DND-41 (cell line): ENCODE data around the gene ADAMTS9.

ENCODE experiments used
- ATAC-seq: fragments of 200-7000 bp; cut with Tn5 transposase; 3 replicates; pipeline ENCODE4 v1.9.1; 2021; ENCODE audit warnings: low read depth; ENCODE audit not compliant: insufficient read depth
- DNase-seq: peaks from one replicate; pipeline ENCODE4 v3.0.0-alpha.2; 2020
- H2AFZ ChIP-seq: 2 replicates; pipeline ENCODE4 v1.6.0; 2012; ENCODE audit warnings: low read depth, low read length
- H3K27ac ChIP-seq: 2 replicates; pipeline ENCODE4 v1.5.1; 2012; ENCODE audit warnings: low read length, inconsistent platforms
- H3K27me3 ChIP-seq: fragments of 200-600 bp; sonication (generic); 2 replicates; pipeline ENCODE4 v1.6.0; 2012; ENCODE audit warnings: low read length, mild to moderate bottlenecking, inconsistent platforms; ENCODE audit not compliant: insufficient read depth, poor library complexity
- H3K36me3 ChIP-seq: 2 replicates; pipeline ENCODE4 v1.5.1; 2012; ENCODE audit warnings: low read length, inconsistent platforms; ENCODE audit not compliant: insufficient read depth
- H3K4me1 ChIP-seq: 2 replicates; pipeline ENCODE4 v1.5.1; 2012; ENCODE audit warnings: mild to moderate bottlenecking, low read length; ENCODE audit not compliant: insufficient read depth
- H3K4me2 ChIP-seq: 2 replicates; pipeline ENCODE4 v1.6.0; 2012; ENCODE audit warnings: mild to moderate bottlenecking, moderate library complexity, low read length, inconsistent platforms; ENCODE audit not compliant: insufficient read depth
- H3K4me3 ChIP-seq, 2 experiments: fragments of 200-600 bp in 1 of 2; shearing (Covaris generic) in 1 of 2; 2 replicates each; pipeline ENCODE4 v1.5.1; 2012 to 2016; ENCODE audit warnings: inconsistent platforms in 2 of 2, low read length in 2 of 2, mild to moderate bottlenecking in 2 of 2, low read depth in 1 of 2, moderate library complexity in 1 of 2
- H3K79me2 ChIP-seq: 2 replicates; pipeline ENCODE4 v1.6.0; 2012; ENCODE audit warnings: low read length, inconsistent platforms; ENCODE audit not compliant: insufficient read depth
- H3K9ac ChIP-seq: 2 replicates; pipeline ENCODE4 v1.6.0; 2012; ENCODE audit warnings: low read depth, mild to moderate bottlenecking, inconsistent platforms, low read length, moderate library complexity
- H3K9me3 ChIP-seq: 2 replicates; pipeline ENCODE4 v1.5.1; 2012; ENCODE audit warnings: low read length, moderate library complexity, mild to moderate bottlenecking, inconsistent platforms; ENCODE audit not compliant: insufficient read depth, severe bottlenecking
- H4K20me1 ChIP-seq: 2 replicates; pipeline ENCODE4 v1.6.0; 2012; ENCODE audit warnings: low read length; ENCODE audit not compliant: insufficient read depth
- EZH2 ChIP-seq: IDR thresholded peaks from 3 replicates; pipeline ENCODE4 v1.6.1; 2012; ENCODE audit warnings: borderline replicate concordance, low read depth, mild to moderate bottlenecking, moderate library complexity, low read length, inconsistent platforms; ENCODE audit not compliant: severe bottlenecking
- TF ChIP-seq, protein P1 (sequence below): IDR thresholded peaks from 2 replicates; pipeline ENCODE4 v1.5.1; 2012; ENCODE audit warnings: borderline replicate concordance, low read length, moderate library complexity, mild to moderate bottlenecking; ENCODE audit not compliant: poor library complexity, severe bottlenecking; ENCODE audit errors: extremely low read depth

ADAMTS9 gene

DNA sequence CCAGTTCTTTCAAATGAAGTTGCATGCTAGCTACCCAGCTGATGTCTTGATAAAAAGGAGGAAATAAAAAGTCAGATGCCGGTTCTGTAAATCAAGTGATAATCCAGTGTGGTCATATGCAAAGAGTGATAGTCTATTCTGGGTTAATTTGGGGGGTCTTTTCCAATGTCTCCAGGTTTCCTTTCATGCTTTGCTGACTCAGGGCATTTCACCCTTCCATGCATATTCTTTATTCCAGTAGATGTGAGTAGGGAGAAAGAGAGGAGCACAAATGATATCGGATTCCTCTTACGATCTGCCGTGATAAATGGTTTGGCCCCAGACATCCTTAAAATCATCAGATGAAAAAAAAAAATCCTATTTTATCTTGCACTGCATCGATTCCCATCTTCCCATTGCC, 60.8 kb downstream of the ADAMTS9 start:
- ATAC-seq: no peak
- no peak overlapping the region for H3K27ac ChIP-seq
- no peak overlapping the region for H3K4me3 ChIP-seq
- no peaks in the 10 kb centered on the region for H3K27me3 ChIP-seq
- no peaks in the 10 kb centered on the region for H3K79me2 ChIP-seq
- no peaks in the 10 kb centered on the region for H3K9me3 ChIP-seq
- TF ChIP-seq EZH2: no peak
- TF ChIP-seq, protein P1, sequence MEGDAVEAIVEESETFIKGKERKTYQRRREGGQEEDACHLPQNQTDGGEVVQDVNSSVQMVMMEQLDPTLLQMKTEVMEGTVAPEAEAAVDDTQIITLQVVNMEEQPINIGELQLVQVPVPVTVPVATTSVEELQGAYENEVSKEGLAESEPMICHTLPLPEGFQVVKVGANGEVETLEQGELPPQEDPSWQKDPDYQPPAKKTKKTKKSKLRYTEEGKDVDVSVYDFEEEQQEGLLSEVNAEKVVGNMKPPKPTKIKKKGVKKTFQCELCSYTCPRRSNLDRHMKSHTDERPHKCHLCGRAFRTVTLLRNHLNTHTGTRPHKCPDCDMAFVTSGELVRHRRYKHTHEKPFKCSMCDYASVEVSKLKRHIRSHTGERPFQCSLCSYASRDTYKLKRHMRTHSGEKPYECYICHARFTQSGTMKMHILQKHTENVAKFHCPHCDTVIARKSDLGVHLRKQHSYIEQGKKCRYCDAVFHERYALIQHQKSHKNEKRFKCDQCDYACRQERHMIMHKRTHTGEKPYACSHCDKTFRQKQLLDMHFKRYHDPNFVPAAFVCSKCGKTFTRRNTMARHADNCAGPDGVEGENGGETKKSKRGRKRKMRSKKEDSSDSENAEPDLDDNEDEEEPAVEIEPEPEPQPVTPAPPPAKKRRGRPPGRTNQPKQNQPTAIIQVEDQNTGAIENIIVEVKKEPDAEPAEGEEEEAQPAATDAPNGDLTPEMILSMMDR: no peak
- no peak overlapping the region for H2AFZ ChIP-seq
- no peak overlapping the region for H3K9ac ChIP-seq
- H3K4me2 ChIP-seq: no peak overlapping the region
- H3K36me3 ChIP-seq: no peaks in the 10 kb centered on the region
- no peak for DNase-seq
- H3K4me1 ChIP-seq: no peaks in the 10 kb centered on the region
- H4K20me1 ChIP-seq: no peaks in the 10 kb centered on the region

DNA sequence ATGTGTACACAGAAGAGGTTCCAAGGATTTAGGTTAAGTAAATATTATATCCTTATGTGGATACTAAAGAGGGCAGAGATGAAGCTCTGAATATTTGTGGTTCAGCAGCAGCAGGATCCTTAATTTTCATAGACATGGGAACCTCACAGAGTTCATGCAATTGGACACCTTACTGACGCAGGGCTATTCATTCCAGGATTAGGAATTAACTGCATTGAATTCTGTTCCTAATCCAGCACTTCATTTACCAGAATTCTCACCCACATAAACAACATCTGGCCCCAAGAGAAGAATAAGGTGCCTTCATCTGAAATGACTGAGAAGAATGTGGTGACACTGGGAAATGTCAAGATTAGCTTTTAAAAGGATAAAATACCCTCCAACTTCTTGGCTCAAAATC, 62.4 kb downstream of the ADAMTS9 start:
- Histone ChIP-seq H3K4me1 (no peaks in the 10 kb centered on the region), H3K36me3 (no peaks in the 10 kb centered on the region), H3K79me2 (no peaks in the 10 kb centered on the region), H3K27ac (no peak overlapping the region), H3K9me3 (no peaks in the 10 kb centered on the region), H4K20me1 (no peaks in the 10 kb centered on the region), H3K27me3 (no peaks in the 10 kb centered on the region), H2AFZ (no peak overlapping the region), H3K9ac (no peak overlapping the region), H3K4me3 (no peak overlapping the region), H3K4me2 (no peak overlapping the region)
- TF ChIP-seq, protein P1: no peak
- TF ChIP-seq EZH2: no peak
- no peak for DNase-seq
- no peak for ATAC-seq

DNA sequence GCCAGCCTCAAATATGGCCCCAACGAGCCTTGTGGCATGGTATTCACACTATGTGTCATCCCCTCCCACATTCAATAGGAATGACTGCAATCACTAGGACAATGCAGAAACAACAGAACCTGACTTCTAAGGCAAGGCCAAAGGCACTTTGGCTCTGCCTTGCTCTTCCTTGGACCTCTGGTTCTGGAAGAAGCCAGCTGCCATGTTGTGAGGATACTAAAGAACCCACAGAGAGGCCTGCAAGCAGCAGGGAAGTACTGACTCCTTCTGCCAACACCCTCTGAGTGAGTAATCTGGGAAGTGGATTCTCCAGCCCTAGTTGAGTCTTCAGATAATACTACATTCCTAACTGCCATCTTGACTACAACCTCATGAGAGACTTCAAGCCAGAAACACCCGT, 64.7 kb downstream of the ADAMTS9 start:
- Histone ChIP-seq H4K20me1 (no peaks in the 10 kb centered on the region), H2AFZ (no peak overlapping the region), H3K4me3 (no peak overlapping the region), H3K9me3 (no peaks in the 10 kb centered on the region), H3K36me3 (no peaks in the 10 kb centered on the region), H3K9ac (no peak overlapping the region), H3K4me1 (no peaks in the 10 kb centered on the region), H3K79me2 (no peaks in the 10 kb centered on the region), H3K27me3 (no peaks in the 10 kb centered on the region), H3K4me2 (no peak overlapping the region), H3K27ac (no peak overlapping the region)
- ATAC-seq (no peak), DNase-seq (no peak)
- no peak for TF ChIP-seq EZH2
- TF ChIP-seq, protein P1: no peak
